Measurements from ENCODE around the gene ZSCAN25. TPM values are rescaled to one million over a fixed set of nuclear protein-coding genes. Genes with fewer than 3 reads are reported as not detected.

ZSCAN25 gene
- total and polyA plus RNA-seq, 2 of the 13 experiments (the other 11 are each of a cell fraction or from before 2014, with no cell fraction given): 12.1 to 16.8 TPM

- TF ChIP-seq ZBTB37 (CRISPR knock-in tag; IDR thresholded peaks at IDR 0.05) (no peak), TSC22D2 (CRISPR knock-in tag; IDR thresholded peaks at IDR 0.05; ENCODE audit: borderline replicate concordance) (0 out of 2 replicates have a peak, but pooled peaks have one; percentile 29), SMC3 (IDR thresholded peaks at IDR 0.05; ENCODE audit: low read length) (peak; percentile 94), GATAD2A (CRISPR knock-in tag; IDR thresholded peaks at IDR 0.05) (peak; percentile 29; the same call in 1 of the 2 replicates), NONO (IDR thresholded peaks at IDR 0.05) (no peak), NONO (CRISPR knock-in tag; conservative IDR thresholded peaks at IDR 0.05) (no peak), ZNF230 (CRISPR knock-in tag; IDR thresholded peaks at IDR 0.05) (peak; percentile 73; the same call in 1 of the 2 replicates), RXRB (CRISPR knock-in tag; IDR thresholded peaks at IDR 0.05; ENCODE audit: borderline replicate concordance) (0 out of 2 replicates have a peak, but pooled peaks have one; percentile 21), MIER2 (CRISPR knock-in tag; IDR thresholded peaks at IDR 0.05) (no peak), ZC3H13 (CRISPR knock-in tag; IDR thresholded peaks at IDR 0.05) (peak; percentile 80; the same call in 1 of the 2 replicates), YY1 (IDR thresholded peaks at IDR 0.05; ENCODE audit: insufficient read depth, insufficient replicate concordance, low read depth, low read length) (no peak), MEF2D (CRISPR knock-in tag; IDR thresholded peaks at IDR 0.05) (no peak), MAFF (IDR thresholded peaks at IDR 0.05; ENCODE audit: low read depth, low read length) (peak; percentile 81), MBNL3 (CRISPR knock-in tag; conservative IDR thresholded peaks at IDR 0.05) (no peak), ARID5B (CRISPR knock-in tag; IDR thresholded peaks at IDR 0.05) (peak; percentile 11; the same call in 1 of the 2 replicates), ERF (CRISPR knock-in tag; IDR thresholded peaks at IDR 0.05) (peak; percentile 52), ZNF639 (CRISPR knock-in tag; conservative IDR thresholded peaks at IDR 0.05) (no peak), ZFY (CRISPR knock-in tag; IDR thresholded peaks at IDR 0.05) (0 out of 2 replicates have a peak, but pooled peaks have one; percentile 23), MIXL1 (CRISPR knock-in tag; IDR thresholded peaks at IDR 0.05) (peak; percentile 58; the same call in 1 of the 2 replicates), ISL2 (CRISPR knock-in tag; IDR thresholded peaks at IDR 0.05) (0 out of 2 replicates have a peak, but pooled peaks have one; percentile 43), MYC (CRISPR knock-in tag; IDR thresholded peaks at IDR 0.05; ENCODE audit: borderline replicate concordance) (0 out of 2 replicates have a peak, but pooled peaks have one; percentile 23), GABPB1 (CRISPR knock-in tag; IDR thresholded peaks at IDR 0.05) (no peak)
Observed at GRCh38 chr7:99631295-99632109, 14.8 kb downstream of the ZSCAN25 start (continued).

Data from HepG2 (cell line).